NT2/D1 (cell line): Measurements from ENCODE around the gene VEZF1.

Experiments used
- DNase-seq: peaks from one replicate; pipeline ENCODE4 v3.0.0-alpha.2; 2011; ENCODE audit warnings: low read depth, low spot score
- H3K27me3 ChIP-seq: 2 replicates; pipeline ENCODE4 v1.6.0; 2011; ENCODE audit warnings: mild to moderate bottlenecking; ENCODE audit not compliant: insufficient read length, insufficient read depth
- H3K36me3 ChIP-seq: 2 replicates; pipeline ENCODE4 v1.6.1; 2011; ENCODE audit warnings: mild to moderate bottlenecking, low read length, mixed read lengths; ENCODE audit not compliant: insufficient read depth, insufficient read length
- H3K4me1 ChIP-seq: 2 replicates; pipeline ENCODE4 v1.5.1; 2011; ENCODE audit not compliant: insufficient read depth, insufficient read length
- H3K4me3 ChIP-seq: 2 replicates; pipeline ENCODE4 v1.5.1; 2011; ENCODE audit warnings: low read depth; ENCODE audit not compliant: insufficient read length
- H3K9ac ChIP-seq: 2 replicates; pipeline ENCODE4 v1.6.0; 2011; ENCODE audit warnings: low read depth; ENCODE audit not compliant: insufficient read length
- H3K9me3 ChIP-seq: 2 replicates; pipeline ENCODE4 v1.5.1; 2011; ENCODE audit warnings: mild to moderate bottlenecking, low read length; ENCODE audit not compliant: insufficient read depth
- SUZ12 ChIP-seq: IDR thresholded peaks from 2 replicates; pipeline ENCODE4 v1.6.1; 2011; ENCODE audit not compliant: insufficient read length, insufficient read depth; ENCODE audit errors: extremely low read depth
- YY1 ChIP-seq: IDR thresholded peaks from 2 replicates; pipeline ENCODE4 v1.6.1; 2011; ENCODE audit not compliant: insufficient read length, insufficient read depth
- ZNF274 ChIP-seq: IDR thresholded peaks from 2 replicates; pipeline ENCODE4 v1.6.1; 2011; ENCODE audit warnings: mild to moderate bottlenecking, low read depth, low read length

Gene VEZF1

DNA sequence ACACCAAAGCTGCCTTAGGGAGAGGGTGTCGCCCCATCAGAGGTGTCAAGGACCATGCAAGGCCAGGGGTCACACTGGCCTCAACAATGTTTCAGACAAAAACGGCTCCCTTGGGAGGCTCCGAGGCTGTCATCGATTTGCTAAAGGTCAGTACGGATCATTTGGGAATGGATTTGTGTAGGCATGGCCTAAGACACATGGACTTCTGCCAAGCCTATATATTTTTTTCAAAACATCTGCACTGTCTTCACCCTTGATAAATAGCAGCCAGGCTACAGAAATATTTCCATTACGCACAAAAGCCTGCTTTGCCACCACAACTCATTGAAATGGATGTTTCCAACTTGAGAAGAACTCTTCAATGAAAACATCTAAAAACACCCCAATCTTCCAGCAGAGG is 43.1 kb downstream of the VEZF1 start:
- no peak for DNase-seq
- Histone ChIP-seq H3K4me3 (no peak overlapping the region), H3K27me3 (no peaks in the 10 kb centered on the region), H3K36me3 (peaks cover 3% of the 10 kb centered on the region), H3K4me1 (peaks cover 6% of the 10 kb centered on the region), H3K9ac (no peak overlapping the region), H3K9me3 (no peaks in the 10 kb centered on the region)
- TF ChIP-seq ZNF274 (no peak), YY1 (no peak), SUZ12 (no peak)

DNA sequence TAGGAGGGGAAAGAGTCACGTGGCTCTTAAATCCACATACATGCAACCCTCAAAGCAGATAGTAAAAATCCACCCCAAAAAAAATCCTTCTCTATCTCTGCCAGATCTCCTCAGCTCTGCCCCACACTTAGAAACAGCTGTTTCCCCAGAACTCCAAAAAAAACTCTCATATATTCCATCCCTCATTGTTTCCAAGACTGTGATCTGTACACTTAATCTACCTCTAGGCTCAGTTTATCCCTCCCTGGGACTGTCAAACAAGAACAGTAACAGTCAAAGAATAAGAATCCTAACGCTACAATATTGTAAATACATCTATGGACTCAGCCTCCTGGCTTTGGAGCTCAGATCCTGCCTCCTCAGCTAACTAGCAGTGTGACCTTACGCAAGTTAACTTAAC is 44.4 kb downstream of the VEZF1 start:
- TF ChIP-seq ZNF274: no peak
- TF ChIP-seq YY1: no peak
- no peak for TF ChIP-seq SUZ12
- Histone ChIP-seq H3K4me1 (peaks cover 11% of the 10 kb centered on the region), H3K36me3 (peaks cover 3% of the 10 kb centered on the region), H3K4me3 (no peak overlapping the region), H3K27me3 (no peaks in the 10 kb centered on the region), H3K9ac (no peak overlapping the region), H3K9me3 (no peaks in the 10 kb centered on the region)
- DNase-seq: no peak

DNA sequence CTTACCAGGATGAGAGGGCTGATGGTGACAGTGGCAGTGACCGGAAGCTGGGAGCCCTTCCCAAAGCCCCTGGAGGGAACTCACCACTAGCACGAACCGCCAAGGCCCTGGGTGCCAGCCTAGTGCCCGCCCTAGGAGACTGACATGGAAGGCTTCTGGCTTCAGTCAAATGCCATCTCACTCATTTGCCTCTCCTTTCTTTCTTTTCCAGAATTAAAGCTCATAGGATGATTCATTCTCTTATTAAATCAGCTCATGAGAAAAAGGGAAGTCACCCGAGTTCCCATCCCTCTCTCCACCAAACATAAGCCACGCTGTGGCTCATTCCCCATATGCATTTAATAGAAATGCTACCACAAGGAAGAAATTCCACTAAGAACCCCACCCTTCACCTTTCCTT is 44.9 kb downstream of the VEZF1 start:
- no peak for DNase-seq
- no peaks in the 10 kb centered on the region for H3K27me3 ChIP-seq
- H3K36me3 ChIP-seq: peaks cover 3% of the 10 kb centered on the region
- TF ChIP-seq SUZ12 (no peak), YY1 (no peak), ZNF274 (no peak)
- H3K4me1 ChIP-seq: peaks cover 11% of the 10 kb centered on the region
- no peak overlapping the region for H3K4me3 ChIP-seq
- H3K9me3 ChIP-seq: no peaks in the 10 kb centered on the region
- no peak overlapping the region for H3K9ac ChIP-seq

GRCh38 chr17:57941384-57942370 is 46.4 kb downstream of the VEZF1 start:
- Histone ChIP-seq H3K4me3 (no peak overlapping the region), H3K9ac (no peak overlapping the region), H3K4me1 (peaks cover 9% of the 10 kb centered on the region), H3K36me3 (peaks cover 3% of the 10 kb centered on the region), H3K27me3 (no peaks in the 10 kb centered on the region), H3K9me3 (no peaks in the 10 kb centered on the region)
- TF ChIP-seq ZNF274 (no peak), SUZ12 (no peak), YY1 (no peak)
- no peak for DNase-seq

DNA sequence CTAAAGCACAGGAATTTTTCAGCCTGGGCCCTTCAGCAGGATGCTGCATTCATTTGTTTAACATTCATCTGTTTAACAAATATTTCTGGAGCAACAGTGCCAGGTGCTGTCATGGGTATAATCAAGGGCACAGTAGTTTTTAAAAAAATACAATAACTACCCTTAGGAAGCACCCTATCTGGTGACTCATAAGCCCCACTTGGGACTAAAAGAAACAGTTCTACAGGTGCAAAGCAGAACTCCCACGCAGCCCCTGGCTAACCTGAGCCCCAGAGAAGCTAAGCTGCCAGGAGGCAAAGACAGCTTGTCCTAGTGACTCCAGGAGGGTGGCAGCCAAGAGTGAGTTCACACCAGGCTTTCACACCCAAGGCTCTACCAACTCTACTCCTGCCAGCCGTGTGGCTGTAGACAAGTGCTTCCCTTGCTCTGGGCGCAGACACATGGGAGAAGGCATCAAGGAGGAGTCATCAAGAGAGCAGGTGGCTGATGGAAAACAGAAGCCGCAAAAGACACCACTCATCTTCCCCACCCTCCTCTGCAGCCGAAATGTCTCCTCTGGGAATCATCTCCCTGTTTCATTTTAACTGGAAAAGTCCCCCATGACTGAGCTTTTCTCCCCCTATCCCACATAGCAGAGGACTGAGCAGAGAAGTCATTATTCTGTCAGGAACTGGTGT is 47.3 kb downstream of the VEZF1 start:
- no peak for DNase-seq
- H3K4me3 ChIP-seq: no peak overlapping the region
- H3K4me1 ChIP-seq: peaks cover 13% of the 10 kb centered on the region
- no peaks in the 10 kb centered on the region for H3K9me3 ChIP-seq
- TF ChIP-seq ZNF274 (no peak), YY1 (no peak), SUZ12 (no peak)
- H3K36me3 ChIP-seq: peaks cover 3% of the 10 kb centered on the region
- H3K9ac ChIP-seq: no peak overlapping the region
- no peaks in the 10 kb centered on the region for H3K27me3 ChIP-seq

DNA sequence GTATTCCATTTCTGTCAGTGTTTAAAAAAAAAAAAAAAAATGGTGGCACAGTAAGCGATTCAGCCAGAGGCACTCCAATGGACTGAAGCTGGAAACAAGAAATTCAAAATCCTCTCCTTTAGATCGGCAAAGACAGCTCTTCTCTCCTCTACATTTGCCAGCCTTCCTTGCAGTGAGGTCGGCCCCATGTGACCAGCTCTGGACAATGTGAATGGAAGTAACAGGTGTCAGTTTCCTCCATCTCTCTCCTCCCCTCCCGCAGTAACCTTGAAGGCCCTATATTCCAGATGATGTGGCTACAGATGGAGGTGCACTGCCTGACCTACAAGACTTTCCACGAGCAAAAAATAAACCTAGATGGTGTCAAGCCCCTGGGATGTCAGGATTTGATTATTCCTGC is 47.8 kb downstream of the VEZF1 start:
- Histone ChIP-seq H3K4me3 (no peak overlapping the region), H3K4me1 (peaks cover 14% of the 10 kb centered on the region), H3K36me3 (peaks cover 3% of the 10 kb centered on the region), H3K9me3 (no peaks in the 10 kb centered on the region), H3K27me3 (no peaks in the 10 kb centered on the region), H3K9ac (no peak overlapping the region)
- DNase-seq: no peak
- TF ChIP-seq SUZ12 (no peak), YY1 (no peak), ZNF274 (no peak)

DNA sequence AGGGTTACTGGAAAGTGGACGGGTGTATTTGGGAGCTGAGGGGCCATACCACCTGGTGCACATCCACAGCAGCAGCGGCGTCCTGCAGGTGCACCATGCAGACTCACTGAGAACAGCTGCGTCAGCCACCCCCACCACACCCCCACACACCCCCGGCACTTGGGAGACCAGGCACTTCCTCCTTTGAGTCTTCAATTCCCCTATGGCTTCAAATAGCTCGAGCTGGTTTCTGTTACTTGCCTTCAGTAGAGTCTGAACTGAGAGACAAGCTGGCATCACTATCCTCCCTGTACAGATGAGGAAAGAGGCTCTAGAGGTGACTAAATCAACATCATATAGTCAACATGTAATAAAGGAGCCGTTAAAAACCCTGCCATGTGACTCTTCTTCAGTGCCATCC is 48.3 kb downstream of the VEZF1 start:
- DNase-seq: no peak
- Histone ChIP-seq H3K4me3 (no peak overlapping the region), H3K27me3 (no peaks in the 10 kb centered on the region), H3K36me3 (peaks cover 3% of the 10 kb centered on the region), H3K9me3 (no peaks in the 10 kb centered on the region), H3K4me1 (peaks cover 14% of the 10 kb centered on the region), H3K9ac (no peak overlapping the region)
- TF ChIP-seq ZNF274 (no peak), SUZ12 (no peak), YY1 (no peak)
